HepG2 (cell line): ENCODE results near the gene SLC17A9. TPM values are rescaled to one million over a fixed set of nuclear protein-coding genes. Genes with fewer than 3 reads are reported as not detected.
A peak's percentile ranks its signal among the peaks of the same experiment; 100 is the strongest.

Source experiments
- ATAC-seq: fragments of 200-7000 bp; cut with Tn5 transposase; 3 replicates; pipeline ENCODE4 v1.9.1; 2020; ENCODE audit warnings: mild to moderate bottlenecking, moderate library complexity
- BruUV-seq: library from RNA; stranded (reverse); fragments of 400-500 nt; replicated peaks from 2 replicates; lab custom pipeline; 2021; lab: Mats Ljungman, UMichigan
- CTCF ChIA-PET: fragments of 300-600 bp; formaldehyde crosslinking; extraction: SDS; loops from one replicate; lab custom pipeline; 2021; ENCODE audit warnings: low total read pairs, inconsistent platforms, low intra/inter-chr PET ratio; lab: Yijun Ruan, JAX
- POLR2A ChIA-PET: fragments of 350-600 bp; sonication (Branson Sonifier 250); formaldehyde crosslinking; loops from one replicate; lab custom pipeline; 2020; ENCODE audit warnings: antibody characterized with exemption, inconsistent platforms; lab: Yijun Ruan, JAX
- DNase-seq: peaks from one replicate; pipeline ENCODE4 v3.0.0-alpha.2; 2015; ENCODE audit warnings: low spot score
- FAIRE-seq: peaks from 3 replicates; lab custom pipeline; 2011; peaks lifted over from hg19 to GRCh38; lab: Jason Lieb, UNC
- H2AFZ ChIP-seq: one replicate; pipeline ENCODE4 v1.6.1; 2011; ENCODE audit warnings: low read length, inconsistent platforms
- H3K27ac ChIP-seq: fragments of 300-600 bp; 3 replicates; pipeline ENCODE4 v1.8.0; 2011; ENCODE audit warnings: mixed run types, mild to moderate bottlenecking, mixed read lengths, low read length, inconsistent platforms; ENCODE audit not compliant: insufficient read depth; ENCODE audit errors: extremely low read length
- H3K27me3 ChIP-seq, 2 experiments: fragments of 200-600 bp in 1 of 2; 2 replicates in 1 of 2; 3 replicates in 1 of 2; pipeline versions ENCODE4 v1.6.0 to v1.8.0; 2011; ENCODE audit warnings: low read length in 2 of 2, mild to moderate bottlenecking in 2 of 2, moderate library complexity in 2 of 2, inconsistent platforms in 1 of 2; ENCODE audit not compliant: insufficient read depth in 2 of 2, control insufficient read depth in 1 of 2
- H3K36me3 ChIP-seq, 2 experiments: fragments of 200-600 bp in 1 of 2; replicated peaks in 1 of 2; 2 replicates in 1 of 2; 3 replicates in 1 of 2; pipeline versions ENCODE4 v1.5.1 to v1.8.0; 2011; ENCODE audit warnings: low read length in 2 of 2, inconsistent platforms in 1 of 2; ENCODE audit not compliant: insufficient read depth in 2 of 2, control insufficient read depth in 1 of 2
- H3K4me1 ChIP-seq: 2 replicates; pipeline ENCODE4 v1.5.1; 2012; ENCODE audit warnings: low read length, inconsistent platforms; ENCODE audit not compliant: insufficient read depth
- H3K4me2 ChIP-seq: 2 replicates; pipeline ENCODE4 v1.6.0; 2011; ENCODE audit warnings: low read depth, low read length, inconsistent platforms
- H3K4me3 ChIP-seq, 3 experiments: fragments of 200-600 bp in 1 of 3; sonication (generic), shearing (Covaris generic) in 1 of 3; replicated peaks in 1 of 3; 2 replicates each; pipeline ENCODE4 v1.5.1; 2011 to 2016; ENCODE audit warnings: low read length in 3 of 3, inconsistent platforms in 2 of 3, low read depth in 2 of 3, mild to moderate bottlenecking in 2 of 3, control low read depth in 1 of 3, mixed read lengths in 1 of 3; ENCODE audit not compliant: insufficient read depth in 1 of 3
- H3K79me2 ChIP-seq: one replicate; pipeline ENCODE4 v1.6.1; 2011; ENCODE audit warnings: low read length, inconsistent platforms; ENCODE audit not compliant: insufficient read depth
- H3K9ac ChIP-seq: 2 replicates; pipeline ENCODE4 v1.6.0; 2011; ENCODE audit warnings: mild to moderate bottlenecking, low read depth, low read length, inconsistent platforms; ENCODE audit not compliant: insufficient read depth
- H3K9me3 ChIP-seq: 2 replicates; pipeline ENCODE4 v1.5.1; 2012; ENCODE audit warnings: mild to moderate bottlenecking, low read length
- H4K20me1 ChIP-seq: 2 replicates; pipeline ENCODE4 v1.6.0; 2011; ENCODE audit warnings: inconsistent platforms, mild to moderate bottlenecking, low read length, moderate library complexity; ENCODE audit not compliant: insufficient read depth
- ARID3A ChIP-seq: IDR thresholded peaks from 2 replicates; pipeline ENCODE4 v1.6.1; 2012; ENCODE audit warnings: low read depth, low read length, improper control_type of control experiment
- ELF4 ChIP-seq: sonication (generic); formaldehyde crosslinking; IDR thresholded peaks from 2 replicates; pipeline ENCODE4 v1.5.0; 2020; ENCODE audit warnings: missing genetic modification reagents, mild to moderate bottlenecking, moderate library complexity, borderline replicate concordance
- HMG20A ChIP-seq: IDR thresholded peaks from 2 replicates; pipeline ENCODE4 v1.6.1; 2016; ENCODE audit warnings: borderline replicate concordance
- SYNCRIP ChIP-seq: fragments of 200-400 bp; formaldehyde crosslinking; IDR thresholded peaks from 2 replicates; pipeline ENCODE4 v1.6.1; 2018; ENCODE audit warnings: mild to moderate bottlenecking, low read depth, low read length; ENCODE audit not compliant: insufficient read depth
- ZNF232 ChIP-seq: sonication (generic); formaldehyde crosslinking; IDR thresholded peaks from 2 replicates; pipeline ENCODE4 v1.4.0; 2020; ENCODE audit warnings: missing genetic modification reagents, borderline replicate concordance
- ZNF292 ChIP-seq: sonication (generic); formaldehyde crosslinking; IDR thresholded peaks from 2 replicates; pipeline ENCODE4 v1.8.1; 2022; ENCODE audit warnings: mild to moderate bottlenecking, low read depth, missing genetic modification reagents, borderline replicate concordance
- ZNF343 ChIP-seq: sonication (generic); formaldehyde crosslinking; IDR thresholded peaks from 2 replicates; pipeline ENCODE4 v1.4.0; 2020; ENCODE audit warnings: mild to moderate bottlenecking, missing genetic modification reagents
- WGBS: methylation state at CpG from one replicate; pipeline ENCODE4 v1.1.6; 2017; ENCODE audit warnings: low lambda C conversion rate; 5-methylcytosine and 5-hydroxymethylcytosine counted together
- in situ Hi-C: cut with HindIII; loops from 2 replicates; pipeline ENCODE4 v1.10.0; 2017; ENCODE audit warnings: low pct_unique_long_range_greater_than_20kb; ENCODE audit not compliant: extremely low pct_ligation_motif_present
- intact Hi-C: fragments of 100-400 bp; cut with micrococcal nuclease; formaldehyde crosslinking; loops from one replicate; pipeline ENCODE4 v1.10.0; 2022; ENCODE audit not compliant: unreplicated experiment
- polyA plus RNA-seq, 8 experiments: library from polyadenylated mRNA; depleted of rRNA in 3 of 8; stranded (reverse) in 7 of 8; unstranded in 1 of 8; fragments of >200 nt; fragmentation: Illumina TruSeq in 4 of 8; extraction: Trizol in 4 of 8; gene quantifications; 2 replicates each; pipeline versions ENCODE4 v1.2.1 to v1.2.3, GENCODE V29; 2011 to 2016; ENCODE audit warnings: low read depth in 4 of 8, missing spikeins in 1 of 8, mixed read lengths in 1 of 8; ENCODE audit not compliant: insufficient read depth in 1 of 8
- total RNA-seq, 5 experiments: library from RNA; depleted of rRNA; stranded (reverse); fragments of >200 nt; fragmentation: Illumina TruSeq; extraction: Trizol; gene quantifications; 2 replicates each; pipeline ENCODE4 v1.2.3, GENCODE V29; 2016; ENCODE audit warnings: low read depth in 1 of 5
- TF ChIP-seq, protein P1 (sequence below): sonication (generic); formaldehyde crosslinking; IDR thresholded peaks from 2 replicates; pipeline ENCODE4 v1.8.1; 2023; ENCODE audit warnings: missing genetic modification reagents, mild to moderate bottlenecking, borderline replicate concordance

The SLC17A9 gene
- total and polyA plus RNA-seq, 2 of the 13 experiments (the other 11 are each of a cell fraction or from before 2014, with no cell fraction given) = 110 to 191 TPM

- H3K9me3 ChIP-seq = no peaks in the 10 kb centered on the region
- peaks cover 3 to 15% of the 10 kb centered on the region in 2 experiments; a peak in 3 of 5 replicates for H3K36me3 ChIP-seq
- H4K20me1 ChIP-seq = peaks cover 66% of the 10 kb centered on the region
- no peak for TF ChIP-seq SYNCRIP
- 0 out of 2 replicates have a peak, but pooled peaks have one; percentile 16 for TF ChIP-seq ZNF232 (CRISPR knock-in tag)
- TF ChIP-seq HMG20A = no peak
- no peak for TF ChIP-seq ZNF343 (CRISPR knock-in tag)
- TF ChIP-seq ELF4 (CRISPR knock-in tag) = no peak
- TF ChIP-seq ARID3A = no peak
- TF ChIP-seq ZNF292 (CRISPR knock-in tag) = no peak
- TF ChIP-seq, protein P1, sequence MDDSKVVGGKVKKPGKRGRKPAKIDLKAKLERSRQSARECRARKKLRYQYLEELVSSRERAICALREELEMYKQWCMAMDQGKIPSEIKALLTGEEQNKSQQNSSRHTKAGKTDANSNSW (CRISPR knock-in tag) = no peak
- BruUV-seq = no TSS peak
- peaks cover 0 to 5% of the 10 kb centered on the region in 2 experiments; a peak in 1 of 5 replicates for H3K27me3 ChIP-seq
- in situ Hi-C loops (no loop called here), intact Hi-C loops (no loop called here)
- no peak for FAIRE-seq
- H2AFZ ChIP-seq = no peak overlapping the region
- DNase-seq = no peak
- H3K4me3 ChIP-seq = 0 out of 6 replicates have a peak overlapping the region, but pooled peaks of 1 of the 3 experiments have one; percentile 15
- CTCF ChIA-PET = no interaction called here
- H3K9ac ChIP-seq = 0 out of 2 replicates have a peak overlapping the region, but pooled peaks have one; percentile 7
- WGBS = 90% methylated on average over 14 of the region's 14 CpGs
- peak overlapping the region; percentile 33 for H3K27ac ChIP-seq
- no peak for ATAC-seq
- H3K4me2 ChIP-seq = peak overlapping the region; percentile 22
- peaks cover 65% of the 10 kb centered on the region for H3K4me1 ChIP-seq
- POLR2A ChIA-PET = interaction anchor here (1.0 to 6.4 kb wide), 4 partner anchors 9 to 44 kb away, joined by 3 to 118 read pairs (median 49); partner anchors contain the start of genes GID8 and SLC17A9
- H3K79me2 ChIP-seq = peaks cover 99% of the 10 kb centered on the region
Observed at GRCh38 chr20:62928246-62928939, 24.1 kb upstream of the SLC17A9 start.
